Gastroesophageal sphincter (tissue), 3 donors: ENCODE measurements around the gene PGLYRP4.

Source experiments
- CTCF ChIP-seq, 4 experiments: fragments of 200-600 bp in 2 of 4; fragments of 450-650 bp in 2 of 4; sonication (generic) in 1 of 4; IDR thresholded peaks; one replicate each; pipeline ENCODE4 v1.5.1; 2017 to 2019; ENCODE audit warnings: antibody characterized with exemption in 4 of 4, mild to moderate bottlenecking in 2 of 4, moderate library complexity in 2 of 4
- POLR2A ChIP-seq, 2 donors: fragments of 450-650 bp; IDR thresholded peaks; one replicate each; pipeline ENCODE4 v1.6.1; 2017; ENCODE audit warnings: antibody characterized with exemption in 2 of 2, mild to moderate bottlenecking in 2 of 2, moderate library complexity in 1 of 2

- no peak for TF ChIP-seq CTCF (IDR thresholded peaks at IDR 0.05)
- no peak for TF ChIP-seq POLR2A (IDR thresholded peaks at IDR 0.05)
These were observed 26.9 kb upstream of the PGLYRP4 start, which contains the start of gene S100A12 for GRCh38 chr1:153375511-153375910.
